Activated naive CD8-positive, alpha-beta T cell (primary cell): Measurements from ENCODE around the gene NBPF14.
A peak's percentile ranks its signal among the peaks of the same experiment; 100 is the strongest.
"Not testable (repeated sequence)": the region's sequence is repeated elsewhere in the genome, so short reads cannot be mapped to it uniquely, and the experiment has no call there.

ENCODE experiments used
- H3K27ac Mint-ChIP-seq: one replicate; pipeline ENCODE4 v1.8.0; 2021; ENCODE audit warnings: mixed read lengths
- H3K27me3 Mint-ChIP-seq: one replicate; pipeline ENCODE4 v1.8.0; 2021; ENCODE audit warnings: mixed read lengths
- H3K36me3 Mint-ChIP-seq: one replicate; pipeline ENCODE4 v1.8.0; 2021; ENCODE audit warnings: mixed read lengths
- H3K4me1 Mint-ChIP-seq: one replicate; pipeline ENCODE4 v1.8.0; 2021; ENCODE audit warnings: low read depth, mixed read lengths
- H3K4me3 Mint-ChIP-seq: one replicate; pipeline ENCODE4 v1.8.0; 2021; ENCODE audit warnings: mild to moderate bottlenecking, mixed read lengths
- H3K9me3 Mint-ChIP-seq: one replicate; pipeline ENCODE4 v1.8.0; 2021; ENCODE audit warnings: low read depth, mixed read lengths

Gene NBPF14

GRCh38 chr1:148595911-148596310 lies at the start of gene NBPF14:
TSS of gene NBPF14 (minus strand) at chr1:148596011. CDS start at chr1:148595717, 294 bp downstream.
- H3K9me3 Mint-ChIP-seq, H3K4me3 Mint-ChIP-seq, H3K4me1 Mint-ChIP-seq, H3K36me3 Mint-ChIP-seq, H3K27me3 Mint-ChIP-seq, H3K27ac Mint-ChIP-seq: not testable (repeated sequence)

- H3K36me3 Mint-ChIP-seq, H3K4me1 Mint-ChIP-seq, H3K4me3 Mint-ChIP-seq, H3K9me3 Mint-ChIP-seq, H3K27ac Mint-ChIP-seq, H3K27me3 Mint-ChIP-seq: not testable (repeated sequence)
These were observed 29.6 kb upstream of the NBPF14 start for GRCh38 chr1:148625451-148625850.

GRCh38 chr1:148618216-148618615 lies 22.4 kb upstream of the NBPF14 start:
- not testable (repeated sequence) for H3K27me3 Mint-ChIP-seq, H3K27ac Mint-ChIP-seq, H3K4me3 Mint-ChIP-seq, H3K9me3 Mint-ChIP-seq, H3K36me3 Mint-ChIP-seq, H3K4me1 Mint-ChIP-seq

GRCh38 chr1:148605266-148605665 lies 9.5 kb upstream of the NBPF14 start:
- H3K4me3 Mint-ChIP-seq, H3K27me3 Mint-ChIP-seq, H3K27ac Mint-ChIP-seq, H3K9me3 Mint-ChIP-seq, H3K36me3 Mint-ChIP-seq, H3K4me1 Mint-ChIP-seq: not testable (repeated sequence)

- not testable (repeated sequence) for H3K4me1 Mint-ChIP-seq, H3K4me3 Mint-ChIP-seq, H3K9me3 Mint-ChIP-seq, H3K27me3 Mint-ChIP-seq, H3K36me3 Mint-ChIP-seq, H3K27ac Mint-ChIP-seq
These were observed 451 bp downstream of the NBPF14 start for GRCh38 chr1:148595360-148595759.

GRCh38 chr1:148591098-148591497 lies 4.7 kb downstream of the NBPF14 start:
- H3K4me3 Mint-ChIP-seq, H3K27ac Mint-ChIP-seq, H3K27me3 Mint-ChIP-seq, H3K4me1 Mint-ChIP-seq, H3K9me3 Mint-ChIP-seq, H3K36me3 Mint-ChIP-seq: not testable (repeated sequence)

- H3K27ac Mint-ChIP-seq, H3K4me3 Mint-ChIP-seq, H3K4me1 Mint-ChIP-seq, H3K9me3 Mint-ChIP-seq, H3K27me3 Mint-ChIP-seq, H3K36me3 Mint-ChIP-seq: not testable (repeated sequence)
These were observed 63.7 kb downstream of the NBPF14 start for GRCh38 chr1:148532158-148532557.

- Mint-ChIP-seq H3K4me3 (peak overlapping the region; percentile 81), H3K27ac (peak overlapping the region; percentile 89)
- H3K27me3 Mint-ChIP-seq, H3K36me3 Mint-ChIP-seq, H3K4me1 Mint-ChIP-seq, H3K9me3 Mint-ChIP-seq: not testable (repeated sequence)
These were observed 66.7 kb downstream of the NBPF14 start for GRCh38 chr1:148529101-148529567.

GRCh38 chr1:148528591-148528990 lies 67.2 kb downstream of the NBPF14 start:
- not testable (repeated sequence) for H3K36me3 Mint-ChIP-seq, H3K4me3 Mint-ChIP-seq, H3K4me1 Mint-ChIP-seq, H3K9me3 Mint-ChIP-seq, H3K27ac Mint-ChIP-seq, H3K27me3 Mint-ChIP-seq

- H3K9me3 Mint-ChIP-seq, H3K4me1 Mint-ChIP-seq, H3K4me3 Mint-ChIP-seq, H3K27me3 Mint-ChIP-seq, H3K36me3 Mint-ChIP-seq, H3K27ac Mint-ChIP-seq: not testable (repeated sequence)
These were observed 69.2 kb downstream of the NBPF14 start for GRCh38 chr1:148526587-148526986.

- not testable (repeated sequence) for H3K9me3 Mint-ChIP-seq, H3K36me3 Mint-ChIP-seq, H3K4me1 Mint-ChIP-seq, H3K27me3 Mint-ChIP-seq
- peak overlapping the region; percentile 83 for H3K4me3 Mint-ChIP-seq
- peak overlapping the region; percentile 98 for H3K27ac Mint-ChIP-seq
These were observed 72.3 kb downstream of the NBPF14 start for GRCh38 chr1:148523205-148524144.

GRCh38 chr1:148522561-148523204 lies 73.1 kb downstream of the NBPF14 start:
- Mint-ChIP-seq H3K27ac (peak overlapping the region; percentile 98), H3K4me3 (peak overlapping the region; percentile 83)
- not testable (repeated sequence) for H3K27me3 Mint-ChIP-seq, H3K9me3 Mint-ChIP-seq, H3K36me3 Mint-ChIP-seq, H3K4me1 Mint-ChIP-seq

- not testable (repeated sequence) for H3K4me1 Mint-ChIP-seq, H3K27me3 Mint-ChIP-seq, H3K36me3 Mint-ChIP-seq, H3K9me3 Mint-ChIP-seq
- peak overlapping the region; percentile 95 for H3K27ac Mint-ChIP-seq
- H3K4me3 Mint-ChIP-seq, result peak overlapping the region; percentile 87
These were observed 73.7 kb downstream of the NBPF14 start for GRCh38 chr1:148522072-148522471.

- H3K27me3 Mint-ChIP-seq, H3K9me3 Mint-ChIP-seq, H3K4me3 Mint-ChIP-seq, H3K36me3 Mint-ChIP-seq: not testable (repeated sequence)
- Mint-ChIP-seq H3K27ac (peak overlapping the region; percentile 86), H3K4me1 (peaks cover 20% of the 10 kb centered on the region)
These were observed 81.5 kb downstream of the NBPF14 start for GRCh38 chr1:148514310-148514709.

- H3K4me1 Mint-ChIP-seq, result peaks cover 17% of the 10 kb centered on the region
- not testable (repeated sequence) for H3K27me3 Mint-ChIP-seq, H3K4me3 Mint-ChIP-seq, H3K9me3 Mint-ChIP-seq, H3K36me3 Mint-ChIP-seq
- H3K27ac Mint-ChIP-seq, result peak overlapping the region; percentile 75
These were observed 83.1 kb downstream of the NBPF14 start for GRCh38 chr1:148512571-148513184.
